GM12878 (cell line): Measurements from ENCODE around the gene TSPEAR. TPM values are rescaled to one million over a fixed set of nuclear protein-coding genes. Genes with fewer than 3 reads are reported as not detected.

Source experiments
- ATAC-seq: fragments of 200-7000 bp; cut with Tn5 transposase; 3 replicates; pipeline ENCODE4 v1.9.1; 2020; ENCODE audit warnings: mild to moderate bottlenecking, moderate library complexity
- BruUV-seq: library from RNA; stranded (reverse); fragments of 400-500 nt; replicated peaks from 2 replicates; lab custom pipeline; 2021; lab: Mats Ljungman, UMichigan
- CTCF ChIA-PET: fragments of 300-600 bp; sonication (Branson Sonifier 250); formaldehyde crosslinking; extraction: SDS; loops from one replicate; lab custom pipeline; 2021; ENCODE audit warnings: inconsistent platforms; lab: Yijun Ruan, JAX
- POLR2A ChIA-PET: fragments of 350-600 bp; formaldehyde crosslinking; extraction: SDS; loops from one replicate; lab custom pipeline; 2021; ENCODE audit warnings: inconsistent platforms; lab: Charles Lee
- RAD21 ChIA-PET: fragments of 300-600 bp; sonication (Branson Sonifier 250); formaldehyde crosslinking; loops from one replicate; lab custom pipeline; 2023; ENCODE audit warnings: antibody characterized with exemption; ENCODE audit not compliant: unreplicated experiment; lab: Charles Lee
- SMC1A ChIA-PET: fragments of 300-600 bp; sonication (Branson Sonifier 250); formaldehyde crosslinking; loops from one replicate; lab custom pipeline; 2023; ENCODE audit not compliant: unreplicated experiment, uncharacterized antibody; lab: Charles Lee
- DNase-seq: peaks from one replicate; pipeline ENCODE4 v3.0.0-alpha.2; 2011; ENCODE audit warnings: low read depth, low spot score
- FAIRE-seq: peaks from 3 replicates; lab custom pipeline; 2011; peaks lifted over from hg19 to GRCh38; lab: Jason Lieb, UNC
- H2AFZ ChIP-seq: 2 replicates; pipeline ENCODE4 v1.6.0; 2011; ENCODE audit warnings: low read depth, low read length, control low read depth; ENCODE audit not compliant: control insufficient read depth
- H3K27ac ChIP-seq: 2 replicates; pipeline ENCODE4 v1.5.1; 2011; ENCODE audit warnings: control low read depth; ENCODE audit not compliant: control insufficient read depth, insufficient read depth
- H3K27me3 ChIP-seq, 2 experiments: replicated peaks in 1 of 2; 2 replicates each; pipeline versions ENCODE4 v1.6.0 to v1.6.1; 2011; ENCODE audit warnings: low read length in 1 of 2; ENCODE audit not compliant: control insufficient read depth in 2 of 2, insufficient read depth in 2 of 2
- H3K36me3 ChIP-seq, 2 experiments: 2 replicates each; pipeline ENCODE4 v1.5.1; 2011; ENCODE audit warnings: low read length in 1 of 2; ENCODE audit not compliant: control insufficient read depth in 2 of 2, insufficient read depth in 2 of 2
- H3K4me1 ChIP-seq: 2 replicates; pipeline ENCODE4 v1.6.1; 2011; ENCODE audit warnings: mild to moderate bottlenecking, low read length, moderate library complexity, mixed read lengths; ENCODE audit not compliant: control insufficient read depth, insufficient read depth
- H3K4me2 ChIP-seq: 2 replicates; pipeline ENCODE4 v1.6.0; 2011; ENCODE audit warnings: control low read depth; ENCODE audit not compliant: control insufficient read depth, insufficient read depth
- H3K4me3 ChIP-seq: fragments of 200-600 bp; sonication (generic); 2 replicates; pipeline ENCODE4 v1.5.1; 2016
- H3K79me2 ChIP-seq: 2 replicates; pipeline ENCODE4 v1.6.0; 2011; ENCODE audit warnings: low read length; ENCODE audit not compliant: control insufficient read depth, insufficient read depth
- H3K9ac ChIP-seq: 2 replicates; pipeline ENCODE4 v1.8.0; 2011; ENCODE audit warnings: low read length, control low read depth, mixed read lengths; ENCODE audit not compliant: control insufficient read depth, insufficient read depth
- H3K9me3 ChIP-seq: replicated peaks from 3 replicates; pipeline ENCODE4 v1.5.1; 2011; ENCODE audit warnings: mild to moderate bottlenecking, low read length; ENCODE audit not compliant: control insufficient read depth, insufficient read depth
- H4K20me1 ChIP-seq: 2 replicates; pipeline ENCODE4 v1.6.0; 2011; ENCODE audit not compliant: control insufficient read depth, insufficient read depth
- E2F4 ChIP-seq: IDR thresholded peaks from 2 replicates; pipeline ENCODE4 v1.6.1; 2012; ENCODE audit warnings: low read depth, low read length, improper control_type of control experiment
- MEF2A ChIP-seq: IDR thresholded peaks from 2 replicates; pipeline ENCODE4 v1.6.1; 2011; ENCODE audit warnings: low read depth, mild to moderate bottlenecking, low read length, moderate library complexity; ENCODE audit not compliant: insufficient read depth
- MEF2B ChIP-seq: fragments of 450-650 bp; IDR thresholded peaks from 2 replicates; pipeline ENCODE4 v1.6.1; 2018; ENCODE audit warnings: mild to moderate bottlenecking, moderate library complexity; ENCODE audit not compliant: partially characterized antibody, poor library complexity, severe bottlenecking
- MTA3 ChIP-seq: IDR thresholded peaks from 2 replicates; pipeline ENCODE4 v1.6.1; 2012; ENCODE audit warnings: low read length, inconsistent platforms, borderline replicate concordance
- MYB ChIP-seq: fragments of 150-350 bp; IDR thresholded peaks from 2 replicates; pipeline ENCODE4 v1.6.1; 2014; ENCODE audit warnings: mild to moderate bottlenecking, low read depth, low read length, borderline replicate concordance
- NBN ChIP-seq: fragments of 450-650 bp; IDR thresholded peaks from 2 replicates; pipeline ENCODE4 v1.6.1; 2016
- POLR2AphosphoS5 ChIP-seq: IDR thresholded peaks from 2 replicates; pipeline ENCODE4 v1.6.1; 2011; ENCODE audit warnings: mild to moderate bottlenecking, low read length, inconsistent platforms
- POU2F2 ChIP-seq: IDR thresholded peaks from 3 replicates; pipeline ENCODE4 v1.6.1; 2011; ENCODE audit warnings: low read depth, mild to moderate bottlenecking, low read length, borderline replicate concordance
- RAD51 ChIP-seq: fragments of 450-650 bp; IDR thresholded peaks from 2 replicates; pipeline ENCODE4 v1.6.1; 2016; ENCODE audit warnings: moderate library complexity, mild to moderate bottlenecking, inconsistent platforms
- SREBF2 ChIP-seq: IDR thresholded peaks from 2 replicates; pipeline ENCODE4 v1.6.1; 2012; ENCODE audit warnings: mild to moderate bottlenecking, low read length
- TARDBP ChIP-seq: IDR thresholded peaks from 2 replicates; pipeline ENCODE4 v1.6.1; 2016; ENCODE audit warnings: borderline replicate concordance
- ZZZ3 ChIP-seq: IDR thresholded peaks from 2 replicates; pipeline ENCODE4 v1.6.1; 2011; ENCODE audit warnings: low read depth; ENCODE audit not compliant: control insufficient read depth, insufficient read length
- WGBS: methylation state at CpG from one replicate; pipeline ENCODE4 v1.1.6; 2016; ENCODE audit warnings: low lambda C conversion rate; ENCODE audit not compliant: insufficient replicate concordance, insufficient coverage; ENCODE audit errors: missing lambda C conversion rate; 5-methylcytosine and 5-hydroxymethylcytosine counted together
- in situ Hi-C: fragments of 300-500 bp; cut with MboI; formaldehyde crosslinking; loops from 9 replicates; pipeline ENCODE4 v1.14.3; 2018; ENCODE audit warnings: mixed read lengths
- intact Hi-C: fragments of 100-400 bp; cut with micrococcal nuclease; formaldehyde crosslinking; loops from one replicate; pipeline ENCODE4 v1.14.2; 2022; ENCODE audit not compliant: unreplicated experiment
- polyA plus RNA-seq, 11 experiments: library from polyadenylated mRNA; depleted of rRNA in 4 of 11; unstranded in 6 of 11; stranded (reverse) in 5 of 11; fragments of >200 nt; fragmentation: Nextera tagmentation in 4 of 11; fragmentation: Illumina TruSeq in 1 of 11; extraction: Ambion mirVana in 4 of 11; extraction: Trizol in 1 of 11; gene quantifications; 1 replicate in 1 of 11; 2 replicates in 10 of 11; pipeline versions ENCODE4 v1.2.1 to v1.2.3, GENCODE V29; 2011 to 2016; ENCODE audit warnings: inconsistent platforms in 2 of 11, missing spikeins in 2 of 11, low read depth in 1 of 11
- total RNA-seq, 4 experiments: library from RNA; depleted of rRNA in 3 of 4; stranded (reverse); fragments of >200 nt in 3 of 4; fragmentation: Illumina TruSeq in 1 of 4; extraction: Trizol in 1 of 4; gene quantifications; 2 replicates each; pipeline versions ENCODE4 v1.2.1 to v1.2.3, GENCODE V29; 2013 to 2021
- TF ChIP-seq, protein P1 (sequence below): IDR thresholded peaks from 2 replicates; pipeline ENCODE4 v1.6.1; 2011; ENCODE audit warnings: low read depth, mild to moderate bottlenecking, low read length, moderate library complexity, borderline replicate concordance; ENCODE audit errors: extremely low read depth
- TF ChIP-seq, protein P2 (sequence below): fragments of 150-350 bp; IDR thresholded peaks from 2 replicates; pipeline ENCODE4 v1.6.1; 2014; ENCODE audit warnings: mild to moderate bottlenecking, low read depth, low read length
- TF ChIP-seq, protein P3 (sequence below): fragments of 450-650 bp; IDR thresholded peaks from 2 replicates; pipeline ENCODE4 v1.6.1; 2018; ENCODE audit warnings: mild to moderate bottlenecking, low read depth, moderate library complexity; ENCODE audit not compliant: partially characterized antibody

TSPEAR gene
- total and polyA plus RNA-seq, 10 of the 15 experiments (the other 5 are each of a cell fraction or from before 2014, with no cell fraction given), result not detected

- H3K9ac ChIP-seq, result no peak within 1 kb of the TSS
- ATAC-seq (no peak), FAIRE-seq (no peak), DNase-seq (no peak)
- 39% methylated on average over 26 of the region's 26 CpGs for WGBS
- H3K27ac ChIP-seq, result no peak within 1 kb of the TSS
- H3K4me1 ChIP-seq, result no peaks in the 10 kb centered on the region
- no peak within 1 kb of the TSS for H3K4me3 ChIP-seq
- H3K27me3 ChIP-seq, result no peaks in the 10 kb centered on the region
- H3K4me2 ChIP-seq, result peak within 1 kb of the TSS; percentile 26; the same call in 1 of the 2 replicates
- CTCF ChIA-PET, result no interaction called here
- H4K20me1 ChIP-seq, result no peaks in the 10 kb centered on the region
- BruUV-seq, result no TSS peak
- SMC1A ChIA-PET, result no interaction called here
- intact Hi-C loops, result no loop called here
- POLR2A ChIA-PET, result no interaction called here
- in situ Hi-C loops, result no loop called here
- no peaks in the 10 kb centered on the region for H3K79me2 ChIP-seq
- RAD21 ChIA-PET, result no interaction called here
- no peaks in the 10 kb centered on the region for H3K36me3 ChIP-seq
- peaks cover 2% of the 10 kb centered on the region; the same call in 1 of the 3 replicates for H3K9me3 ChIP-seq
- H2AFZ ChIP-seq, result no peak within 1 kb of the TSS
- TF ChIP-seq TARDBP (no peak), NBN (no peak), POLR2AphosphoS5 (no peak), SREBF2 (no peak), MTA3 (no peak), E2F4 (no peak), POU2F2 (no peak), ZZZ3 (no peak), RAD51 (no peak), MEF2A (no peak), MEF2B (no peak), MYB (no peak)
- TF ChIP-seq, protein P1, sequence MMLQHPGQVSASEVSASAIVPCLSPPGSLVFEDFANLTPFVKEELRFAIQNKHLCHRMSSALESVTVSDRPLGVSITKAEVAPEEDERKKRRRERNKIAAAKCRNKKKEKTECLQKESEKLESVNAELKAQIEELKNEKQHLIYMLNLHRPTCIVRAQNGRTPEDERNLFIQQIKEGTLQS, result no peak
- TF ChIP-seq, protein P2, sequence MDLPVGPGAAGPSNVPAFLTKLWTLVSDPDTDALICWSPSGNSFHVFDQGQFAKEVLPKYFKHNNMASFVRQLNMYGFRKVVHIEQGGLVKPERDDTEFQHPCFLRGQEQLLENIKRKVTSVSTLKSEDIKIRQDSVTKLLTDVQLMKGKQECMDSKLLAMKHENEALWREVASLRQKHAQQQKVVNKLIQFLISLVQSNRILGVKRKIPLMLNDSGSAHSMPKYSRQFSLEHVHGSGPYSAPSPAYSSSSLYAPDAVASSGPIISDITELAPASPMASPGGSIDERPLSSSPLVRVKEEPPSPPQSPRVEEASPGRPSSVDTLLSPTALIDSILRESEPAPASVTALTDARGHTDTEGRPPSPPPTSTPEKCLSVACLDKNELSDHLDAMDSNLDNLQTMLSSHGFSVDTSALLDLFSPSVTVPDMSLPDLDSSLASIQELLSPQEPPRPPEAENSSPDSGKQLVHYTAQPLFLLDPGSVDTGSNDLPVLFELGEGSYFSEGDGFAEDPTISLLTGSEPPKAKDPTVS, result no peak
- TF ChIP-seq, protein P3, sequence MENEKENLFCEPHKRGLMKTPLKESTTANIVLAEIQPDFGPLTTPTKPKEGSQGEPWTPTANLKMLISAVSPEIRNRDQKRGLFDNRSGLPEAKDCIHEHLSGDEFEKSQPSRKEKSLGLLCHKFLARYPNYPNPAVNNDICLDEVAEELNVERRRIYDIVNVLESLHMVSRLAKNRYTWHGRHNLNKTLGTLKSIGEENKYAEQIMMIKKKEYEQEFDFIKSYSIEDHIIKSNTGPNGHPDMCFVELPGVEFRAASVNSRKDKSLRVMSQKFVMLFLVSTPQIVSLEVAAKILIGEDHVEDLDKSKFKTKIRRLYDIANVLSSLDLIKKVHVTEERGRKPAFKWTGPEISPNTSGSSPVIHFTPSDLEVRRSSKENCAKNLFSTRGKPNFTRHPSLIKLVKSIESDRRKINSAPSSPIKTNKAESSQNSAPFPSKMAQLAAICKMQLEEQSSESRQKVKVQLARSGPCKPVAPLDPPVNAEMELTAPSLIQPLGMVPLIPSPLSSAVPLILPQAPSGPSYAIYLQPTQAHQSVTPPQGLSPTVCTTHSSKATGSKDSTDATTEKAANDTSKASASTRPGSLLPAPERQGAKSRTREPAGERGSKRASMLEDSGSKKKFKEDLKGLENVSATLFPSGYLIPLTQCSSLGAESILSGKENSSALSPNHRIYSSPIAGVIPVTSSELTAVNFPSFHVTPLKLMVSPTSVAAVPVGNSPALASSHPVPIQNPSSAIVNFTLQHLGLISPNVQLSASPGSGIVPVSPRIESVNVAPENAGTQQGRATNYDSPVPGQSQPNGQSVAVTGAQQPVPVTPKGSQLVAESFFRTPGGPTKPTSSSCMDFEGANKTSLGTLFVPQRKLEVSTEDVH, result no peak
These were observed 53.5 kb downstream of the TSPEAR start, which contains the start of gene KRTAP12-3 for GRCh38 chr21:44657635-44658540. TSS of gene KRTAP12-3 (plus strand) at chr21:44657932. CDS start at chr21:44657980, 48 bp downstream.
